WERI-Rb-1 (cell line): ENCODE results near the gene ARHGAP24.

ENCODE experiments used
- DNase-seq: peaks from one replicate; pipeline ENCODE4 v3.0.0-alpha.2; 2020
- H3K27ac ChIP-seq: fragments of 250-450 bp; sonication (Bioruptor Pico); 2 replicates; pipeline ENCODE4 v1.5.1; 2020; ENCODE audit warnings: mild to moderate bottlenecking, moderate library complexity
- H3K27me3 ChIP-seq: fragments of 250-450 bp; sonication (Bioruptor Pico); 2 replicates; pipeline ENCODE4 v1.5.1; 2021; ENCODE audit warnings: mild to moderate bottlenecking, low read depth, moderate library complexity; ENCODE audit not compliant: insufficient read depth, severe bottlenecking
- H3K36me3 ChIP-seq: fragments of 250-450 bp; sonication (Bioruptor Pico); 2 replicates; pipeline ENCODE4 v1.5.1; 2020; ENCODE audit warnings: mild to moderate bottlenecking, moderate library complexity
- H3K4me3 ChIP-seq: 2 replicates; pipeline ENCODE4 v1.5.1; 2011; ENCODE audit warnings: low read depth, mild to moderate bottlenecking, control low read depth, low read length
- H3K9me3 ChIP-seq: fragments of 250-450 bp; sonication (Bioruptor Pico); 2 replicates; pipeline ENCODE4 v1.5.1; 2021; ENCODE audit warnings: mild to moderate bottlenecking, moderate library complexity; ENCODE audit not compliant: severe bottlenecking
- CTCF ChIP-seq: IDR thresholded peaks from 2 replicates; pipeline ENCODE4 v1.5.1; 2011; ENCODE audit warnings: low read depth, mild to moderate bottlenecking, control low read depth, inconsistent platforms, low read length

Gene ARHGAP24

GRCh38 chr4:85477534-85477933, 2.6 kb downstream of the ARHGAP24 start:
- Histone ChIP-seq H3K9me3 (no peaks in the 10 kb centered on the region), H3K27ac (no peak overlapping the region), H3K36me3 (no peaks in the 10 kb centered on the region), H3K4me3 (no peak overlapping the region), H3K27me3 (no peaks in the 10 kb centered on the region)
- no peak for DNase-seq
- TF ChIP-seq CTCF = no peak

GRCh38 chr4:85478576-85478975, 3.6 kb downstream of the ARHGAP24 start:
- Histone ChIP-seq H3K4me3 (no peak overlapping the region), H3K27me3 (no peaks in the 10 kb centered on the region), H3K27ac (no peak overlapping the region), H3K36me3 (no peaks in the 10 kb centered on the region), H3K9me3 (no peaks in the 10 kb centered on the region)
- DNase-seq = no peak
- no peak for TF ChIP-seq CTCF

- H3K27ac ChIP-seq = no peak overlapping the region
- TF ChIP-seq CTCF = no peak
- no peak for DNase-seq
Measured at GRCh38 chr4:85482010-85482738, 7.2 kb downstream of the ARHGAP24 start.

GRCh38 chr4:85486425-85487086, 11.6 kb downstream of the ARHGAP24 start:
- Histone ChIP-seq H3K27ac (no peak overlapping the region), H3K9me3 (no peaks in the 10 kb centered on the region), H3K27me3 (no peaks in the 10 kb centered on the region), H3K36me3 (no peaks in the 10 kb centered on the region), H3K4me3 (no peak overlapping the region)
- no peak for TF ChIP-seq CTCF
- DNase-seq = no peak

More at GRCh38 chr4:85482010-85482738, 7.2 kb downstream of the ARHGAP24 start:
- Histone ChIP-seq H3K9me3 (no peaks in the 10 kb centered on the region), H3K36me3 (no peaks in the 10 kb centered on the region), H3K4me3 (no peak overlapping the region), H3K27me3 (no peaks in the 10 kb centered on the region)

- Histone ChIP-seq H3K36me3 (no peaks in the 10 kb centered on the region), H3K27ac (no peak overlapping the region), H3K4me3 (no peak overlapping the region), H3K27me3 (no peaks in the 10 kb centered on the region), H3K9me3 (no peaks in the 10 kb centered on the region)
- DNase-seq = no peak
- TF ChIP-seq CTCF = no peak
Measured at GRCh38 chr4:85488416-85488815, 13.5 kb downstream of the ARHGAP24 start.
